Duodenal mucosa (tissue), 2 donors: Measurements from ENCODE around the gene HOXD13.
A peak's percentile ranks its signal among the peaks of the same experiment; 100 is the strongest.

Experiments used
- H3K27ac ChIP-seq: one replicate; pipeline ENCODE4 v1.7.0; 2013; ENCODE audit warnings: low read depth, low read length
- H3K27me3 ChIP-seq, 2 donors: one replicate each; pipeline ENCODE4 v1.7.0; 2013; ENCODE audit warnings: low read length in 2 of 2, control low read depth in 1 of 2; ENCODE audit not compliant: insufficient read depth in 2 of 2, control insufficient read depth in 1 of 2
- H3K36me3 ChIP-seq, 2 donors: one replicate each; pipeline ENCODE4 v1.7.0; 2013; ENCODE audit warnings: low read length in 2 of 2, control low read depth in 1 of 2; ENCODE audit not compliant: insufficient read depth in 2 of 2, control insufficient read depth in 1 of 2
- H3K4me1 ChIP-seq, 2 donors: one replicate each; pipeline ENCODE4 v1.7.0; 2013; ENCODE audit warnings: low read length in 2 of 2, control low read depth in 1 of 2; ENCODE audit not compliant: insufficient read depth in 2 of 2, control insufficient read depth in 1 of 2
- H3K4me3 ChIP-seq, 2 donors: one replicate each; pipeline ENCODE4 v1.7.0; 2013; ENCODE audit warnings: low read length in 2 of 2, low read depth in 1 of 2
- H3K9ac ChIP-seq, 2 donors: one replicate each; pipeline ENCODE4 v1.7.0; 2013; ENCODE audit warnings: low read length in 2 of 2, low read depth in 1 of 2
- H3K9me3 ChIP-seq, 2 donors: one replicate each; pipeline ENCODE4 v1.7.0; 2013; ENCODE audit warnings: low read length in 2 of 2, control low read depth in 1 of 2; ENCODE audit not compliant: control insufficient read depth in 1 of 2

The HOXD13 gene

GRCh38 chr2:176122052-176122682, 29.6 kb downstream of the HOXD13 start:
- no peaks in the 10 kb centered on the region for H3K4me1 ChIP-seq
- no peaks in the 10 kb centered on the region for H3K36me3 ChIP-seq
- peaks cover 88 to 93% of the 10 kb centered on the region in 2 donors for H3K27me3 ChIP-seq
- no peak overlapping the region for H3K9ac ChIP-seq
- peak overlapping the region; percentile 43 to 50 for H3K4me3 ChIP-seq
- peak overlapping the region; percentile 10 for H3K27ac ChIP-seq
- no peaks in the 10 kb centered on the region for H3K9me3 ChIP-seq

GRCh38 chr2:176122683-176123410, 30.3 kb downstream of the HOXD13 start, which contains the start of gene HOXD9:
Gene HOXD9, plus strand, starts transcription at chr2:176122719. Its CDS starts 50 bp downstream, at chr2:176122769.
- peaks cover 88 to 93% of the 10 kb centered on the region in 2 donors for H3K27me3 ChIP-seq
- H3K27ac ChIP-seq: peak within 1 kb of the TSS; percentile 10
- no peaks in the 10 kb centered on the region for H3K9me3 ChIP-seq
- no peaks in the 10 kb centered on the region for H3K36me3 ChIP-seq
- peak within 1 kb of the TSS; percentile 43 to 50 for H3K4me3 ChIP-seq
- H3K9ac ChIP-seq: no peak within 1 kb of the TSS
- H3K4me1 ChIP-seq: no peaks in the 10 kb centered on the region

GRCh38 chr2:176123411-176124109, 31.0 kb downstream of the HOXD13 start:
- peaks cover 89 to 93% of the 10 kb centered on the region in 2 donors for H3K27me3 ChIP-seq
- no peaks in the 10 kb centered on the region for H3K4me1 ChIP-seq
- H3K27ac ChIP-seq: no peak overlapping the region
- no peak overlapping the region for H3K9ac ChIP-seq
- H3K36me3 ChIP-seq: no peaks in the 10 kb centered on the region
- no peak overlapping the region for H3K4me3 ChIP-seq
- H3K9me3 ChIP-seq: no peaks in the 10 kb centered on the region

GRCh38 chr2:176124110-176124946, 31.8 kb downstream of the HOXD13 start:
- Histone ChIP-seq H3K36me3 (no peaks in the 10 kb centered on the region), H3K9ac (no peak overlapping the region), H3K4me1 (no peaks in the 10 kb centered on the region), H3K9me3 (no peaks in the 10 kb centered on the region), H3K27me3 (peaks cover 92 to 95% of the 10 kb centered on the region in 2 donors), H3K27ac (no peak overlapping the region), H3K4me3 (no peak overlapping the region)

GRCh38 chr2:176124947-176125771, 32.6 kb downstream of the HOXD13 start:
- no peak overlapping the region for H3K9ac ChIP-seq
- peaks cover 86 to 90% of the 10 kb centered on the region in 2 donors for H3K27me3 ChIP-seq
- H3K27ac ChIP-seq: peak overlapping the region; percentile 32
- H3K36me3 ChIP-seq: no peaks in the 10 kb centered on the region
- no peak overlapping the region for H3K4me3 ChIP-seq
- no peaks in the 10 kb centered on the region for H3K4me1 ChIP-seq
- no peaks in the 10 kb centered on the region for H3K9me3 ChIP-seq

- H3K27ac ChIP-seq: no peak overlapping the region
- no peaks in the 10 kb centered on the region for H3K36me3 ChIP-seq
- H3K27me3 ChIP-seq: peaks cover 84 to 89% of the 10 kb centered on the region in 2 donors
- no peak overlapping the region for H3K4me3 ChIP-seq
- no peaks in the 10 kb centered on the region for H3K9me3 ChIP-seq
- H3K4me1 ChIP-seq: no peaks in the 10 kb centered on the region
- H3K9ac ChIP-seq: no peak overlapping the region
These were observed 33.2 kb downstream of the HOXD13 start for GRCh38 chr2:176125772-176126054.

- Histone ChIP-seq H3K27ac (no peak overlapping the region), H3K4me3 (no peak overlapping the region), H3K9ac (no peak overlapping the region), H3K27me3 (peaks cover 81 to 88% of the 10 kb centered on the region in 2 donors), H3K36me3 (no peaks in the 10 kb centered on the region), H3K4me1 (no peaks in the 10 kb centered on the region), H3K9me3 (no peaks in the 10 kb centered on the region)
These were observed 34.6 kb downstream of the HOXD13 start for GRCh38 chr2:176126929-176127773.

- Histone ChIP-seq H3K9ac (no peak overlapping the region), H3K9me3 (no peaks in the 10 kb centered on the region), H3K27ac (no peak overlapping the region), H3K27me3 (peaks cover 81 to 88% of the 10 kb centered on the region in 2 donors), H3K36me3 (no peaks in the 10 kb centered on the region), H3K4me1 (no peaks in the 10 kb centered on the region), H3K4me3 (no peak overlapping the region)
These were observed 35.2 kb downstream of the HOXD13 start for GRCh38 chr2:176127774-176128072.
